Measurements from ENCODE around the gene CDH15. TPM values are rescaled to one million over a fixed set of nuclear protein-coding genes. Genes with fewer than 3 reads are reported as not detected.

CDH15 gene
- total RNA-seq, 1 experiment from 2014 or later: 0.46 TPM

DNA sequence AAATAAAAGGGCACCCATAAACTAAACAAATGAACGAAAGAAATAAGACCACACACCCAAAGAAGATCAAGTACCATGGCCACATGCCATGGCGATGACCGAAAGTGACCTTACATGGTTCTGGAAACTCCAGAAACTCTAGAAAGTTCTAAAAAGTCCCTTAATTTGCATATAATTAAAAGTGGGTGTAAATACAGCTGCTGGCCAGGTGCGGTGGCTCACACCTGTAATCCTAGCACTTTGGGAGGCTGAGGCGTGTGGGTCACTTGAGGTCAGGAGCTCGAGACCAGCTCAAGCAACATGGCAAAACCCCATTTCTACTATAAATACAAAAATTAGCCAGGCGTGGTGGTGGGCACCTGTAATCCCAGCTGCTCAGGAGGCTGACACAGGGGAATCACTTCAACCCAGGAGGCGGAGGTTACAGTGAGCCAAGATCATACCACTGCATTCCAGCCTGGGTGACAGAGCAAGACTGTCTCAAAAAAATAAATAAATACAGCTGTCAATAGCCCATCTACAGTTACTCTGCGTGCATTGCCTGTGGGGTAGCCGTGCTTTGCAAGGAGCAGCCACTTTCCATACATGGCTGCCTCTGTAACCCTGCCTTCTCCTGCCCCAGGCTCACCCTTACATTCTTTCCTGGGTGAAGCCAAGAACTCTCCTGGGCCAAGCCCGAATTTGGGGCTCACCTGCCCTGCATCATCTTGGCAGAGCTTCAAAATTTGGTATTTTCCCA lies 38.8 kb downstream of the CDH15 start:
- Mint-ChIP-seq H3K4me1 (no peaks in the 10 kb centered on the region), H3K4me3 (no peak overlapping the region), H3K9me3 (no peaks in the 10 kb centered on the region), H3K27ac (no peak overlapping the region), H3K27me3 (ENCODE audit: low read depth) (peaks cover 9% of the 10 kb centered on the region), H3K36me3 (no peaks in the 10 kb centered on the region)
- no peak for ATAC-seq
- CTCF ChIA-PET: interaction anchor here (1.1 kb wide), 1 partner anchor 83 kb away, joined by 3 read pairs; no protein-coding TSS in a partner anchor
- no peak for DNase-seq (ENCODE audit: low spot score)
- TF ChIP-seq SMAD3 (CRISPR knock-in tag; IDR thresholded peaks at IDR 0.05; ENCODE audit: borderline replicate concordance) (no peak), NR2C2 (CRISPR knock-in tag; IDR thresholded peaks at IDR 0.05) (no peak), CBFB (CRISPR knock-in tag; IDR thresholded peaks at IDR 0.05; ENCODE audit: low read depth) (no peak), ZNF232 (CRISPR knock-in tag; IDR thresholded peaks at IDR 0.05) (no peak), RORB (CRISPR knock-in tag; IDR thresholded peaks at IDR 0.05) (no peak), GTF2I (CRISPR knock-in tag; conservative IDR thresholded peaks at IDR 0.05) (no peak), SOX15 (CRISPR knock-in tag; IDR thresholded peaks at IDR 0.05) (no peak), RELA (CRISPR knock-in tag; IDR thresholded peaks at IDR 0.05; ENCODE audit: borderline replicate concordance) (no peak), IRF2 (CRISPR knock-in tag; IDR thresholded peaks at IDR 0.05; ENCODE audit: borderline replicate concordance, low read depth) (no peak)
- TF ChIP-seq, protein P1, sequence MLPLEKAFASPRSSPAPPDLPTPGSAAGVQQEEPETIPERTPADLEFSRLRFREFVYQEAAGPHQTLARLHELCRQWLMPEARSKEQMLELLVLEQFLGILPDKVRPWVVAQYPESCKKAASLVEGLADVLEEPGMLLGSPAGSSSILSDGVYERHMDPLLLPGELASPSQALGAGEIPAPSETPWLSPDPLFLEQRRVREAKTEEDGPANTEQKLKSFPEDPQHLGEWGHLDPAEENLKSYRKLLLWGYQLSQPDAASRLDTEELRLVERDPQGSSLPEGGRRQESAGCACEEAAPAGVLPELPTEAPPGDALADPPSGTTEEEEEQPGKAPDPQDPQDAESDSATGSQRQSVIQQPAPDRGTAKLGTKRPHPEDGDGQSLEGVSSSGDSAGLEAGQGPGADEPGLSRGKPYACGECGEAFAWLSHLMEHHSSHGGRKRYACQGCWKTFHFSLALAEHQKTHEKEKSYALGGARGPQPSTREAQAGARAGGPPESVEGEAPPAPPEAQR (CRISPR knock-in tag; IDR thresholded peaks at IDR 0.05): no peak
- TF ChIP-seq, protein P2, sequence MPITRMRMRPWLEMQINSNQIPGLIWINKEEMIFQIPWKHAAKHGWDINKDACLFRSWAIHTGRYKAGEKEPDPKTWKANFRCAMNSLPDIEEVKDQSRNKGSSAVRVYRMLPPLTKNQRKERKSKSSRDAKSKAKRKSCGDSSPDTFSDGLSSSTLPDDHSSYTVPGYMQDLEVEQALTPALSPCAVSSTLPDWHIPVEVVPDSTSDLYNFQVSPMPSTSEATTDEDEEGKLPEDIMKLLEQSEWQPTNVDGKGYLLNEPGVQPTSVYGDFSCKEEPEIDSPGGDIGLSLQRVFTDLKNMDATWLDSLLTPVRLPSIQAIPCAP (CRISPR knock-in tag; IDR thresholded peaks at IDR 0.05): no peak
- TF ChIP-seq, protein P3, sequence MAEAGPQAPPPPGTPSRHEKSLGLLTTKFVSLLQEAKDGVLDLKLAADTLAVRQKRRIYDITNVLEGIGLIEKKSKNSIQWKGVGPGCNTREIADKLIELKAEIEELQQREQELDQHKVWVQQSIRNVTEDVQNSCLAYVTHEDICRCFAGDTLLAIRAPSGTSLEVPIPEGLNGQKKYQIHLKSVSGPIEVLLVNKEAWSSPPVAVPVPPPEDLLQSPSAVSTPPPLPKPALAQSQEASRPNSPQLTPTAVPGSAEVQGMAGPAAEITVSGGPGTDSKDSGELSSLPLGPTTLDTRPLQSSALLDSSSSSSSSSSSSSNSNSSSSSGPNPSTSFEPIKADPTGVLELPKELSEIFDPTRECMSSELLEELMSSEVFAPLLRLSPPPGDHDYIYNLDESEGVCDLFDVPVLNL (CRISPR knock-in tag; IDR thresholded peaks at IDR 0.05; ENCODE audit: borderline replicate concordance, low read depth): no peak
- POLR2A ChIA-PET: no interaction called here

DNA sequence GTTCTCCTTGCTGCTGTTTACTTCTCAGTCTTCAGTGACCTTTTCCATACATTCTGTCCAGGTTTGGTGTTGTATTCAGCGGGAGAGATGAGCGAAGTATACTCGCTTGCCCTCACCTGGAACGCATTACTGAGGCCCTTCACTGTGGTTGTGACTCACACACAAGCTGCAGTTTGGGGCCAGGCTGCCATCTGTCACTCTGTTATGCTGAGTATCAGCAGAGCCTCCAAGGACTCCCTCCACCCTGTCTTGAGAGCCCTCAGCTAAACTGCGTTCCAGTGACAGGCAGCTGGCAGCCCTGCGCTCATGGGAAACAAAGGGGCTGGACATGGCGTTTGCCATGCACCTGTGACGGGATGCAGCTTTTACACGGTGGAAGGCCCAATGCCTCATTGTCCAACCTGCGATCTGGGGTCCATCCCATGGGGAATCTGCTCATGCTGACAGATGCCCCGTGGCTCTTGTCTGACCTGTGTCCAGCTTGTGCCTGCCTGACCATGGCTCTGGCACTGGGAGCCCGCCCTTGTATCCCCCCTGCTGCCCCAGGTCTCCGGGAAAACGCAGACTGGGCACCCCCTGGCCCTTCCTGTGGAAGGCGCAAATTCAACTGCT lies 39.5 kb downstream of the CDH15 start:
- Mint-ChIP-seq H3K36me3 (no peaks in the 10 kb centered on the region), H3K4me3 (no peak overlapping the region), H3K27me3 (ENCODE audit: low read depth) (peaks cover 9% of the 10 kb centered on the region), H3K4me1 (no peaks in the 10 kb centered on the region), H3K9me3 (no peaks in the 10 kb centered on the region), H3K27ac (no peak overlapping the region)
- POLR2A ChIA-PET: no interaction called here
- ATAC-seq: no peak
- CTCF ChIA-PET: interaction anchor here (0.7 to 1.3 kb wide), 3 partner anchors 18 to 473 kb away, joined by 3 read pairs; no protein-coding TSS in a partner anchor
- TF ChIP-seq, protein P1 (CRISPR knock-in tag; IDR thresholded peaks at IDR 0.05): no peak
- TF ChIP-seq CBFB (CRISPR knock-in tag; IDR thresholded peaks at IDR 0.05; ENCODE audit: low read depth) (no peak), IRF2 (CRISPR knock-in tag; IDR thresholded peaks at IDR 0.05; ENCODE audit: borderline replicate concordance, low read depth) (no peak), ZNF232 (CRISPR knock-in tag; IDR thresholded peaks at IDR 0.05) (no peak), ZNF396 (CRISPR knock-in tag; IDR thresholded peaks at IDR 0.05; ENCODE audit: borderline replicate concordance) (no peak), FOXP1 (CRISPR knock-in tag; IDR thresholded peaks at IDR 0.05; ENCODE audit: borderline replicate concordance) (no peak)
- TF ChIP-seq, protein P4, sequence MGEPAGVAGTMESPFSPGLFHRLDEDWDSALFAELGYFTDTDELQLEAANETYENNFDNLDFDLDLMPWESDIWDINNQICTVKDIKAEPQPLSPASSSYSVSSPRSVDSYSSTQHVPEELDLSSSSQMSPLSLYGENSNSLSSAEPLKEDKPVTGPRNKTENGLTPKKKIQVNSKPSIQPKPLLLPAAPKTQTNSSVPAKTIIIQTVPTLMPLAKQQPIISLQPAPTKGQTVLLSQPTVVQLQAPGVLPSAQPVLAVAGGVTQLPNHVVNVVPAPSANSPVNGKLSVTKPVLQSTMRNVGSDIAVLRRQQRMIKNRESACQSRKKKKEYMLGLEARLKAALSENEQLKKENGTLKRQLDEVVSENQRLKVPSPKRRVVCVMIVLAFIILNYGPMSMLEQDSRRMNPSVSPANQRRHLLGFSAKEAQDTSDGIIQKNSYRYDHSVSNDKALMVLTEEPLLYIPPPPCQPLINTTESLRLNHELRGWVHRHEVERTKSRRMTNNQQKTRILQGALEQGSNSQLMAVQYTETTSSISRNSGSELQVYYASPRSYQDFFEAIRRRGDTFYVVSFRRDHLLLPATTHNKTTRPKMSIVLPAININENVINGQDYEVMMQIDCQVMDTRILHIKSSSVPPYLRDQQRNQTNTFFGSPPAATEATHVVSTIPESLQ (CRISPR knock-in tag; IDR thresholded peaks at IDR 0.05): no peak
- TF ChIP-seq, protein P3 (CRISPR knock-in tag; IDR thresholded peaks at IDR 0.05; ENCODE audit: borderline replicate concordance, low read depth): no peak
- DNase-seq (ENCODE audit: low spot score): no peak

Data from WTC11 (cell line).